ENCODE results near the gene CDAN1.

DNA sequence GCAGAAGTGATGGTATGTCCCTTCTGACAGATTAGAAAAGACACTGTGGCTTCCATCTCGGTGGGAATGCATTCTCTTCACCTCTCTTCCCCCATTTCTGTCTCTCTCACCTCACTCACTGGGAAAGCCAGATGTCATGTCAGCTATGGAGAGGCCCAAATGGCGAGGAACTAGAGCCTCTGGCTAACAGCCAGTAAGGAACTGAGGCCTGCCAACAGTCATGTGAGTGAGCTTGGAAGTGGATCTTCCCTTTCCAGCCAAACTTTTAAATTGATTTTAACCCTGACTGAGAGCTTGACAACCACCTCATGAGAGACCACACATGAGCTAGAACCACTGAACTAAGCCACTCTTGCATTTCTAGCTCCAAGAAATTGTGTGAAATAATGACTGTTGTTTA lies 35.2 kb upstream of the CDAN1 start:
- TF ChIP-seq EP300 (IDR thresholded peaks at IDR 0.05): no peak
- TF ChIP-seq, protein P1, sequence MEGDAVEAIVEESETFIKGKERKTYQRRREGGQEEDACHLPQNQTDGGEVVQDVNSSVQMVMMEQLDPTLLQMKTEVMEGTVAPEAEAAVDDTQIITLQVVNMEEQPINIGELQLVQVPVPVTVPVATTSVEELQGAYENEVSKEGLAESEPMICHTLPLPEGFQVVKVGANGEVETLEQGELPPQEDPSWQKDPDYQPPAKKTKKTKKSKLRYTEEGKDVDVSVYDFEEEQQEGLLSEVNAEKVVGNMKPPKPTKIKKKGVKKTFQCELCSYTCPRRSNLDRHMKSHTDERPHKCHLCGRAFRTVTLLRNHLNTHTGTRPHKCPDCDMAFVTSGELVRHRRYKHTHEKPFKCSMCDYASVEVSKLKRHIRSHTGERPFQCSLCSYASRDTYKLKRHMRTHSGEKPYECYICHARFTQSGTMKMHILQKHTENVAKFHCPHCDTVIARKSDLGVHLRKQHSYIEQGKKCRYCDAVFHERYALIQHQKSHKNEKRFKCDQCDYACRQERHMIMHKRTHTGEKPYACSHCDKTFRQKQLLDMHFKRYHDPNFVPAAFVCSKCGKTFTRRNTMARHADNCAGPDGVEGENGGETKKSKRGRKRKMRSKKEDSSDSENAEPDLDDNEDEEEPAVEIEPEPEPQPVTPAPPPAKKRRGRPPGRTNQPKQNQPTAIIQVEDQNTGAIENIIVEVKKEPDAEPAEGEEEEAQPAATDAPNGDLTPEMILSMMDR (IDR thresholded peaks at IDR 0.05): no peak

Measured in stomach (tissue), 4 donors.